ENCODE measurements around the gene GIGYF1.

The GIGYF1 gene

GRCh38 chr7:100699018-100699417 lies 5.0 kb upstream of the GIGYF1 start:
- Histone ChIP-seq H3K27ac (ENCODE audit: low read length) (no peak overlapping the region), H3K4me3 (ENCODE audit: low read length) (no peak overlapping the region), H3K27me3 (replicated peaks; ENCODE audit: insufficient read depth, low read length) (peaks cover 81% of the 10 kb centered on the region), H3K9me3 (replicated peaks; ENCODE audit: insufficient read depth, low read length) (no peaks in the 10 kb centered on the region), H3K36me3 (replicated peaks; ENCODE audit: insufficient read depth, low read length) (no peaks in the 10 kb centered on the region), H3K9ac (ENCODE audit: low read length) (no peak overlapping the region), H3K9me2 (replicated peaks; ENCODE audit: insufficient read depth, low read length) (no peaks in the 10 kb centered on the region), H3K4me2 (ENCODE audit: low read depth, low read length) (no peak overlapping the region), H3K4me1 (ENCODE audit: low read length) (peaks cover 14% of the 10 kb centered on the region), H3K79me2 (ENCODE audit: low read length) (no peaks in the 10 kb centered on the region), H3F3A (ENCODE audit: insufficient read depth, low read length) (peaks cover 13% of the 10 kb centered on the region), H4K20me1 (ENCODE audit: insufficient read depth, low read length) (no peaks in the 10 kb centered on the region), H2AFZ (ENCODE audit: low read length) (no peak overlapping the region)
- DNase-seq: no peak
- no peak for TF ChIP-seq EZH2phosphoT487 (IDR thresholded peaks at IDR 0.05; ENCODE audit: low read length)
- TF ChIP-seq EZH2 (optimal IDR thresholded peaks at IDR 0.05; ENCODE audit: low read depth, low read length): no peak
- TF ChIP-seq CTCF (IDR thresholded peaks at IDR 0.05; ENCODE audit: low read length): no peak

- TF ChIP-seq EZH2phosphoT487 (IDR thresholded peaks at IDR 0.05; ENCODE audit: low read length) (no peak), EZH2 (optimal IDR thresholded peaks at IDR 0.05; ENCODE audit: low read depth, low read length) (no peak), CTCF (IDR thresholded peaks at IDR 0.05; ENCODE audit: low read length) (no peak)
- Histone ChIP-seq H2AFZ (ENCODE audit: low read length) (no peak overlapping the region), H3K4me3 (ENCODE audit: low read length) (no peak overlapping the region), H3K4me1 (ENCODE audit: low read length) (peaks cover 25% of the 10 kb centered on the region), H3F3A (ENCODE audit: insufficient read depth, low read length) (peaks cover 13% of the 10 kb centered on the region), H3K9ac (ENCODE audit: low read length) (no peak overlapping the region), H3K9me3 (replicated peaks; ENCODE audit: insufficient read depth, low read length) (no peaks in the 10 kb centered on the region), H3K9me2 (replicated peaks; ENCODE audit: insufficient read depth, low read length) (no peaks in the 10 kb centered on the region), H3K79me2 (ENCODE audit: low read length) (peaks cover 25% of the 10 kb centered on the region), H4K20me1 (ENCODE audit: insufficient read depth, low read length) (peaks cover 2% of the 10 kb centered on the region; the same call in 1 of the 2 replicates), H3K36me3 (replicated peaks; ENCODE audit: insufficient read depth, low read length) (no peaks in the 10 kb centered on the region), H3K27ac (ENCODE audit: low read length) (no peak overlapping the region), H3K27me3 (replicated peaks; ENCODE audit: insufficient read depth, low read length) (peaks cover 55% of the 10 kb centered on the region), H3K4me2 (ENCODE audit: low read depth, low read length) (peak overlapping the region; percentile 25; the same call in 1 of the 2 replicates)
- DNase-seq: no peak
Measured at GRCh38 chr7:100696123-100696521, 2.1 kb upstream of the GIGYF1 start.

GRCh38 chr7:100693312-100694097 lies 545 bp downstream of the GIGYF1 start:
- H3K9me3 ChIP-seq (replicated peaks; ENCODE audit: insufficient read depth, low read length): no peaks in the 10 kb centered on the region
- TF ChIP-seq EZH2phosphoT487 (IDR thresholded peaks at IDR 0.05; ENCODE audit: low read length): no peak
- no peak for TF ChIP-seq EZH2 (optimal IDR thresholded peaks at IDR 0.05; ENCODE audit: low read depth, low read length)
- TF ChIP-seq CTCF (IDR thresholded peaks at IDR 0.05; ENCODE audit: low read length): no peak
- H3K27me3 ChIP-seq (replicated peaks; ENCODE audit: insufficient read depth, low read length): peaks cover 29% of the 10 kb centered on the region
- H3K4me2 ChIP-seq (ENCODE audit: low read depth, low read length): peak overlapping the region; percentile 71
- peak overlapping the region; percentile 81 for H3K9ac ChIP-seq (ENCODE audit: low read length)
- H3K4me3 ChIP-seq (ENCODE audit: low read length): peak overlapping the region; percentile 91
- H4K20me1 ChIP-seq (ENCODE audit: insufficient read depth, low read length): peaks cover 4% of the 10 kb centered on the region; the same call in 1 of the 2 replicates
- H3K36me3 ChIP-seq (replicated peaks; ENCODE audit: insufficient read depth, low read length): no peaks in the 10 kb centered on the region
- H3K27ac ChIP-seq (ENCODE audit: low read length): no peak overlapping the region
- no peak for DNase-seq
- H3K9me2 ChIP-seq (replicated peaks; ENCODE audit: insufficient read depth, low read length): no peaks in the 10 kb centered on the region
- H3K4me1 ChIP-seq (ENCODE audit: low read length): peaks cover 25% of the 10 kb centered on the region
- H3K79me2 ChIP-seq (ENCODE audit: low read length): peaks cover 49% of the 10 kb centered on the region
- 0 out of 2 replicates have a peak overlapping the region, but pooled peaks have one; percentile 27 for H2AFZ ChIP-seq (ENCODE audit: low read length)
- H3F3A ChIP-seq (ENCODE audit: insufficient read depth, low read length): peaks cover 13% of the 10 kb centered on the region

Data from MM.1S (cell line).